Left ventricle myocardium superior (tissue), 1 donor: ENCODE measurements around the gene MPP7. TPM values are rescaled to one million over a fixed set of nuclear protein-coding genes. Genes with fewer than 3 reads are reported as not detected.
A peak's percentile ranks its signal among the peaks of the same experiment; 100 is the strongest.

Experiments
- ATAC-seq: fragments of 200-7000 bp; cut with Tn5 transposase; one replicate; pipeline ENCODE4 v1.9.1; 2020; ENCODE audit warnings: mild to moderate bottlenecking, moderate library complexity
- DNase-seq: peaks from one replicate; pipeline ENCODE4 v3.0.0-alpha.2; 2020
- intact Hi-C: fragments of 100-400 bp; cut with micrococcal nuclease; formaldehyde crosslinking; loops from one replicate; pipeline ENCODE4 v1.11.0; 2022
- total RNA-seq: library from RNA; stranded (reverse); fragmentation: NEBNext Ultra II Directional; extraction: Animal tissue kit (Norgen Biotek cat#: 25700); gene quantifications from one replicate; pipeline ENCODE4 v1.2.1, GENCODE V29; 2021
- donor health status: DM: no; HTN: yes; CAD: no; lungs with severe emphysema.

The MPP7 gene
- total RNA-seq, 1 donor from 2014 or later, result 15.3 TPM

DNA sequence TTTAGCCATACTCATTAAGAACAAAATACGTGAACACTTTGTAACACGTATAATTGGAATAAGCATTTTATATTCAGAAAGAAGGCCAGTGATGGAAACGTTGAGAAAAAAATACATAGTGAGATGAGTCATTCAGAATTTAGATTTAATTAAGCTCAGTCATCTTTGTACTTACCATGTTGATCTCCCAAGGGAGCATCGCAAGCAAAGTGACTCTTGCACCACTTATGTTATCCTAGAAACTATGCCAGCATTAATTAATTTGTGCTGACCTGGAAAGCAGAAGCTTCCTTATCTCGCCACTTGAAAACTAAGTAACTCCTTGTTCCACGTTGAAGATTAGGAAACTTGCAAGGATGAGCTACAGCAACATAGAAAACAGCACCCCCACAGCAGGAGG, 9.7 kb upstream of the MPP7 start:
- intact Hi-C loops, result no loop called here
- ATAC-seq (no peak), DNase-seq (no peak)

DNA sequence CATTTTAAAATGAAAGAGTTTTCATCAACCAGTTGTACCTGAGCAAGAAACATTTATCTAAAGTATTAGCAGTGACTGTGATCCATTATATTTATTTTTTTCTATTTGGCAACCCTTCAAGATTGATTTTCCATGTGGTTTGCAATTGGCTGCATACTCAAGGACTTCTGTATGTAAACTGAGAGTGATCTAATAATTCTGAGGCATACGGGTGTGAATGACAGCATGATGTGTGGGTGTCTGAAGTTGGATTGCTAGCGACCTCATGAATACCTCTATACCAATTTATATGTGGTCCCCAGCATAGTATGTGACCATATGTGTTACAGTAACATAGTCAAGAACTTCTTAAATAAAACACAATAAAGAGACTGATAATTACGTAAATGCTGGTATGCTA, 8.2 kb upstream of the MPP7 start:
- intact Hi-C loops, result no loop called here
- no peak for ATAC-seq
- no peak for DNase-seq

DNA sequence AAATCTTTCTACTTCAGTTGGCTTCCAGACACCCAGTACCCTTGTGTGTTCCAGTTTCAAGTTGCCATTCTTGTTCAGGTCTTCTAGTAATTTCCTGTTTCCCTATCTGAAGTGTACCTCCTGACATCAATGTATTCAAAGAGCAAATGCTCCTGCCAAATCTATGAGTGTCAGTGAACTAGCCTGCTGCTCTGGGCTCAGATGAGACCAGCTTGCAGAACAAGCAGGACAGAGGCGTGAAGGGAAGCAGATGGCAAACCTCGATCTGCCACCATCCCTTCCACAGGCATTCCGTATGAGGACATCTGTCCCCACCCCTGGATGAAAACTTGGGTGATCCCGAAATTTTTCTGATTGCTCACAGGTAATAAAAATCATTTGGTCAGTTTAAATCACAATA, 4.4 kb upstream of the MPP7 start:
- intact Hi-C loops, result no loop called here
- ATAC-seq, result peak; percentile 11
- DNase-seq, result no peak

DNA sequence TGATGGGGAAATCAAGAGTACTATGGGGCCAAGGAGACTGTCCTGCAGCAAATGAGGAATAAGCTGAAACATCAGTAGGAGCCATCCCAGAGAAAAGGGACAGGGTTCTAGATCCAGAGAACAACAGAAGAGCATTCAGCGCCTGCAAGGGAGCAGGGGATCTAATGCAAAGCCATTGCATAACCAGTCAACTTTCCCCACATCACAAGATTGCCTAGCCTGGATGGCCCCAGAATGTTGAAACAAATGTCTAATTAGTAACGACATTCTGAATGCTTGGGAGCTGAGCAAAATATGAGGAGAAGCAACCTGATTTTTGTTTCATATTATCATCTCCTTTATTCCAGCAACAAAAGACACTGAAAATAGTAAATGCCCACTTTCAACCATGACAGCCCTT, 2.7 kb upstream of the MPP7 start:
- DNase-seq (no peak), ATAC-seq (no peak)
- intact Hi-C loops, result no loop called here

DNA sequence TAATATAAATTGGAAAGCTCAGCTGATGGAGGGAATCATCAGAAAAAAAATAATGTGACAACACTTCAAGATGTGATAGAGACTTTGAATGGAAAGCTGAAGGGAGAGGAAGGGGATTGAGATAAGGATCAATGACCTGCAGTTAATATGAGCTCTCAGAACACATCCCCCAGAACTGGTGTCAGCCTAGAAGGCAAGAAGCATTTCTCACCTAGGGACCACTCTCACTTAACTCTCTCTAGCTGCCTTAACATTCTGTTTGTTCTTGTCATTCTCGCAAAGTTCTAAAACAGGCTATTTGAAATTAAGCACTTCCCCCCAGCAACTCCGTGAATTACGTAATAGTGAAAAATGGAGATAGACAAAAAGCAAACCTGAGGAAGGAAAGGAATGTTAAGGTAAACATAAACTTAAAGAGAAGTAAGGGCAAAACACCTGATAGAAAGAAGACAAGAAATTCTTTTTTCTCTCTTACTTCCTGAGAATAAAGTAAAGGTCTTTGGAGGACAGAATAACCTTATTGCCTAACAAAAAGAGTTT, 1.2 kb upstream of the MPP7 start:
- ATAC-seq (no peak), DNase-seq (no peak)
- intact Hi-C loops, result loop anchor here (5.0 kb wide), 1 partner anchor 78 kb away; no protein-coding TSS in a partner anchor

DNA sequence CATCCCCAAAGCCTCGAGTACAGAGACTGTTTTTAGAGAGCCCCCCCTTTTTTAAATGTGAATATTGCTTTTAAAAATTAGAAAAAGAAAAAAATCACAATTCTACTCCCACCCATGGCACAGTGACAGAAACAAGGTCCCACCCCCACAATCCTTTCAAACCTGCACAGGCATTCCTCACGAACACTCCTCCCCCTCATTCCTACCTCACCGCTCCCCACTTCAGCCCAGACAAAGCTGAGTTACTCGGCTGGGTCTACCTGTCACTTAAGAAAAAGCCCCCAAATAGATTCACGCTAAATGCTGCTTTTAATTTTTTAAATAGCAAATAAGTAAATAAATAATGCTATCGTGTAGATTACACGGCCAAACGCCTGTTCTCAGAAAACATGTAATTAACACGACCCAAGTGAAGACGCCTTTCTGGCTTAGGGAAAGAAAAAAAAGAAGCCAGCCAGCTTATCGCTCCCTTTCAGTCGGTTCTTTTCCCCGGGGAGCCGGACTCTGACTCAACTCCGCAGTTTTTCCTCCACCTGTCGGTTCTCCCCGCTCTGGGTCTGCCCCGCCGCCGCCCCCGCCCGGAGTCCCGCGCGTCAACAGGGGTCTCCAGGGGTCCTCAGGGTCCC, 739 bp downstream of the MPP7 start:
- ATAC-seq (no peak), DNase-seq (no peak)
- intact Hi-C loops, result loop anchor here (5.0 kb wide), 1 partner anchor 80 kb away; no protein-coding TSS in a partner anchor

DNA sequence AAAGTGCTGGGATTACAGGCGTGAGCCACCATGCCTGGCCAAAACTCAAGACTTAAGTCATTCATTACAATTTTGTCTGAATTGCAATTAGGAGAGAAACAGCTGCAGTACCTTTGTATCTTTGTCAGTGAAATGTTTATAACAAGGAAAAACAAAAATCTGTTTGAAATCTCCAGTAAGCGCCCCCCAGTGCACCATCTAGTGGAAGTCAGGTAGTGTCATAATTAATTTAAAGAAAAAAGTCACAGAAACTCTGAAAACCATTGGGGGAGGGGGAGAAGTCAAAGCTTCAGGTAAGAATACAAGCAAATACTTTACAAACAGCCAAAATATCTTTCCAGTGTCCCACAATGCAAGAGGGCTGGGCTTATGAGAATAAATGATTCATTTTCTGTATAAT, 2.8 kb downstream of the MPP7 start:
- ATAC-seq, result no peak
- no peak for DNase-seq
- intact Hi-C loops, result loop anchor here (5.0 kb wide), 1 partner anchor 82 kb away; no protein-coding TSS in a partner anchor

DNA sequence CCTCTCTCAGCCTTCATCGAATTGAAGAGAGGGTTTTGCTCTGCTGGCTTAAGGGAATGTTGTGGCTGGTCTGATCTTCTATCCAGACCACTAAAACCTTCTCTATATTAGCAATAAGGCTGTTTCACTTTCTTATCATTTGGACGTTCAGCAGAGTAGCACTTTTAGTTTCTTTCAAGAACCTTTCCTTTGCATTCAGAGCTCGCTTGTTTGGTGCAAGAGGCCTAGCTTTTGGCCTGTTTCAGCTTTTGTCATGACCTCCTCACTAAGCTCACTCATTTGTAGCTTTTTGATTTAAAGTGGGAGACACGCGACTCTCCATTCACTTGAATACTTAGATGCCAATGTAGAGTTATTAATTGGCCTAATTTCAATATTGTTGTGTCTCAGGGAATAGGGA, 3.9 kb downstream of the MPP7 start:
- DNase-seq (no peak), ATAC-seq (no peak)
- intact Hi-C loops, result no loop called here

DNA sequence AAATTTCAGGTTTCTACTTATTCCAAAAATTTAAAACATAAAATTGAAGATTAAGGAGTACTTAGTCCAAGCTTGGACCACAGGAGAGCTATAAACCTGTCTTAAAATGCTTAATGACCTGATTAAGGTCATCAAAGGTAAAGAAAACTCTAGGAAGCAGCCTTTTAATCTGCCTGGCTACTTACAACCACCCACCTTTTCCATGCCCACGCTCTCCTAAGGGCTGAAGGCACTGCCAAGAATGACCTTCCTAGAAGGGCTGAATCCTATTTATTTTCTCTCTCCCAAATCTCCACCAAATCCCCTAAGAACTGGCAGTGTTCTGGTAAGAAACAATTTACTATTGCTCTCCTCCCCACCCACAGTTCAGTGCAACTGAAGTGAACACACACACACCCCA, 6.8 kb downstream of the MPP7 start:
- DNase-seq (no peak), ATAC-seq (no peak)
- intact Hi-C loops, result no loop called here

DNA sequence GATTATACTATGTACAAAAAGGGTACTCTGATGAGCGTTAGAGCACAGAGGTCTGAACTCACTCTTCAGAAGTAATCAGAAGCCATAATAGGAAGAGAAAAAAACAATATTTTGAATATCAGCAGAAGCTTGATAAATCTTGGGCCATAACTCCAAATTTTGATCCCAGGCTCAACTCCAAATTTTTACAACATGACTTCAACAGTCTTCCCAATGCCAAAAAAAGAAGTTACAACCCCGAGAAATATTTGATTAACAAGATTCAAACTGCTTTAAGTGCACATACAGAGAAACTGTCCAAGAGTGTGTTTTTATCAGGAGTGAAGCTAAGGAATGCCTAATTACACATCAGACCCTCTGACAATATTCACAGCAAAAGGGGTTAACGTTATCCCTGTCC, 7.5 kb downstream of the MPP7 start:
- ATAC-seq (peak; percentile 11), DNase-seq (no peak)
- intact Hi-C loops, result no loop called here

DNA sequence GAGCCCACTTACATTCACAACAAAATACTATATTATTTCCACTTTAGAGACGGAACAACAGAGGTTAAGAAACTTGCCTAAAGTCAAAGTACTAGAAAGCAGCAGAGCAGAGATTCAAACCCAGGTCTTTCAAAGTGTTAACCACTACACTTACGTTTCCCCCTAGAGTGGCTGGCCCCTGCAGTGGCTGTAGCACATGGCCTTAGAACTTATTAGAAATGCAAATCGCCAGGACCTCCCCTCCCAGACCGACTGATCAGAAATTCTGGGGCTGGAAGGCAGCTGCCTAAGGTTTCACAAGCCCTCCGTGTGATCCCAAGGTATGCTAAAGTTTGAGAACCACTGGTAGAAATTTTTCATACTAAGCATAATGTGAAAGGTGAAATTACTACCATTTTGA, 8.1 kb downstream of the MPP7 start:
- ATAC-seq (no peak), DNase-seq (no peak)
- intact Hi-C loops, result no loop called here

DNA sequence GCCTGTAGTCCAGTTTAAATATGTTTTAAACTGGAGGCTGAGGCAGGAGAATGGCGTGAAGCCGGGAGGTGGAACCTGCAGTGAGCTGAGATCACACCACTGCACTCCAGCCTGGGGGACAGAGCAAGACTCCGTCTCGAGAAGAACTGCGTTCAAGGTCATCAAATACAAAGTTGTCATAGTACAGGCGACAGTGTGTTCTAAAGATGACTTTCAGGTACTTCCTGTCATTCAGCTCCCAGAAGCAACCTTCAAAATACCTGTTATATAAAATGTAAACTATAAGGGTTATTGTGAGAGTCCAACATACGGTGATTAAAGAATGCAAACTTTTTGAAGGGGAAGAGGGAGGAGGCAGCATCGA, 8.7 kb downstream of the MPP7 start:
- ATAC-seq, result peak; percentile 34
- DNase-seq, result no peak
- intact Hi-C loops, result no loop called here

DNA sequence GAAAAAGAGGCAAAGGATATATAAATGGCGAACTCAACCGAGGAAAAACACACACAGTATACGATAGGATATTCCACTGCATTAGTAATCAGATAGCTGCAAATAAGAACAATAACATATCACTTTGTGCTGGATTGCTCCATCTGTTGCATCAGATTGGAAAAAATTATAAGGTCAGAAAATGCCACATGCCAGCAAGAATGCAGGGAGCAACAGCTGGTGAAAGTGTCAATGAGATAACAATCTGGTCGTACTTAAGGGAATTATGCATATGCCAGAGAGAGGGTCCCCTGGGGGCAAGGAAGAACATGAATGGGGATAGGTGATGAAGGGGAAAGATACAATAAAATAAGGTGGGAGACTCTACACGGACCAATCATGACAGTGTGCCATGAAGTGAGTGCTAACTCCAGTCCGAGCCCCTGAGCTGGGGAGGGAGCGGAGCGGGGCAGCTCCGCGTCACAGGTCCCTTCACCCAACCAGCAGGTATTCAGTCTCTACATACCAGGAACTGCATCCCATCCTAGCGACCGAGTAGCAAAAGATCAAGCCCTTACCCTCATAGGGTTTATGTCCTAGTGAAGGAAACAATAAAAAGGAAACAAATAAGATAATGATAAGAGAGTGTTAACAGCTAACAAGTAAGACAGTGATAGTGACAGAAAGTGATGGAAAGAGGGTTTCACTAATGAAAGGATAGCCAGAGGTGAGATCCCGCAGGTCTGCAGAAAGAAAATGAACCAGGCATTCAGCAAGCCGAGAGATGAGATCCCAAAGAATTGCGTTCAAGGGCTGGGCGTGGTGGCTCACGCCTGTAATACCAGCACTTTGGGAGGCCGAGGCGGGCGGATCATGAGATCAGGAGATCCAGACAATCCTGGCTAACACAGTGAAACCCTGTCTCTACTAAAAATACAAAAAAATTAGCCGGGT, 9.4 kb downstream of the MPP7 start:
- intact Hi-C loops, result no loop called here
- DNase-seq, result no peak
- no peak for ATAC-seq

DNA sequence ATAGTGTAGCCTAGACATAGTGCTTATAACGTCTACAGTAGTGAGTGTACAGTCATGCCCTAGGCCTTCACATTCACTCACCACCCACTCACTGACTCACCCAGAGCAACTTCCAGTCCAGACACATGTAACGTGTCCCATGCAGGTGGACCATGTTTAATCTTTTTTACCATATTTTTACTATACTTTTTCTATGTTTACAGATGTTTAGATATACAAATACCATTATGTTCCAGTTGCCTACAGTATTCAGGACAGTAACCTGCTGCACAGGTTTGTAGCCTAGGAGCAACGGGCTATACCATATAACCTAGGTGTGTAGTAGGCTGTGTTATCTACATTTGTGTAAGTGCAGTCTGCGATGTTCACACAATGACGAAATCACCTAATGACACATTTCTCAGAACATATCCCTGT, 11.0 kb downstream of the MPP7 start:
- ATAC-seq (peak; percentile 52), DNase-seq (no peak)
- intact Hi-C loops, result no loop called here

DNA sequence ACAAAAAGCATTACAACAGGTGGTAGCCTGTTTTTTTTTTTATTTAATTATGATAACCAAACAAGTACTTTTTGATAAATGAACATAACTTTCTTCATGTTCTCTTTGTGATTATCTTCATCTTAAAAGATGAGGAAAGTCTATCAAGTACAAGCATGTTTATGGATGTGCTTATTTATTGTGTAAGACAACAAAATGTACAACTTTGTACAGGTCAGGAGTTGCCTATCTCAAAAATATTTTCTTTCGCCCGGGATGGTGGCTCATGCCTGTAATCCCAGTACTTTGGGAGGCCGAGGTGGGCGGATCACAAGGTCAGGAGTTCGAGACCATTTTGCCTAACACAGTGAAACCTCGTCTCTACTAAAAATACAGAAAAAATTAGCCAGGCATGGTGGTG, 17.0 kb downstream of the MPP7 start:
- ATAC-seq (no peak), DNase-seq (no peak)
- intact Hi-C loops, result no loop called here

DNA sequence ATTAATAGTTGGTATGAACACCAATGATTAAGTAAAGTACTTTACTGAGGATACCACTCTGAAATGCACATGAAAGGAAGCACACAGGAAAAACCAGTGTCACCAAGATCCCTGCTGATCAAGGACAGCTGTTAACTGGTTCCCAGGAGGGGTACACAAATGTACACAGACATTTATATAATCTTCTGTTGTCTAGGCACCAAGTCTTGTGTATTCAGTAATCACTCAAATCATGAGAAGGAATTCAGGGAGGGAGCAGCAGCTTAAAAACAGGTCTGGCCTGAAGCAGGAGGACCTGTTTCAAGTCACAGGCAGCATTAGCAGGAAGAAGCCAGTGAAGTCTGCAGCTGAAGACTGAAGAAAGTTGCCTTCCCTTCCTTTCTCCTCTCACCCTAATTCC, 18.7 kb downstream of the MPP7 start:
- no peak for DNase-seq
- ATAC-seq, result no peak
- intact Hi-C loops, result no loop called here

DNA sequence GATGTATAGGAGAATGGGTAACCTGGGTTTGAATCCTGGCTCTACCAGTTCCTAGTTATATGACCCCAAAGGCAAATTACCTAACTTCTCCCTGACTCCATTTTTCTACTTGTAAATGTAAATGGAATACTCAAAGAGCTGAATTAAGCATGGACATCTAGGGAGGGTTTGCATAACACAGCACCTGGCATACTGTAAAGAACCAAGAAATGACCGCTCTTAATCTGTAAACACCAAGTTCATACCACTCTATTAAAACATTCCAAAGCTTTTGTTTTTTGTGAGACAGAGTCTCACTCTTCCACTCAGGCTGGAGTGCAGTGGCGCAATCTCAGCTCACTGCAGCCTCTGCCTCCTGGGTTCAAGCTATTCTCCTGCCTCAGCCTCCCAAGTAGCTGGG, 19.6 kb downstream of the MPP7 start:
- intact Hi-C loops, result no loop called here
- DNase-seq (no peak), ATAC-seq (no peak)

DNA sequence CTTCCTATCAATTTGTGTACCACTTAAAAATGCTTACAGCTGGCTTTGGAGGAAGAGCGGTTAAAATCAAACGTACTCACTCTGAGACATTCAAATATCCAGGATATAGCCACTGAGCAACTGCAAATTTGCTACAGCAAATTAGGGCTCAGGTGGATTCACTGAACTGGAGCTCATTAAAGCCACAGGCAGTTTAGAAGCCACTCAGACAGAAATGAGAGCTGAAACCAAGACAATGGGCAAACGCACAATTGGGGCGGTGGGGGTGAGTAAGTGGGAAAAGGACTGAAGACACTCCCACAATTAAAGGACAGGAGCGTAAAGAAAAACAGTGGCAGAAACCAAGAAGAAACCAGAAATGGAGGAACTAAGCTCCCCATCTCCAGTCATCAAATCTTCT, 20.5 kb downstream of the MPP7 start:
- intact Hi-C loops, result no loop called here
- DNase-seq, result no peak
- ATAC-seq, result no peak

DNA sequence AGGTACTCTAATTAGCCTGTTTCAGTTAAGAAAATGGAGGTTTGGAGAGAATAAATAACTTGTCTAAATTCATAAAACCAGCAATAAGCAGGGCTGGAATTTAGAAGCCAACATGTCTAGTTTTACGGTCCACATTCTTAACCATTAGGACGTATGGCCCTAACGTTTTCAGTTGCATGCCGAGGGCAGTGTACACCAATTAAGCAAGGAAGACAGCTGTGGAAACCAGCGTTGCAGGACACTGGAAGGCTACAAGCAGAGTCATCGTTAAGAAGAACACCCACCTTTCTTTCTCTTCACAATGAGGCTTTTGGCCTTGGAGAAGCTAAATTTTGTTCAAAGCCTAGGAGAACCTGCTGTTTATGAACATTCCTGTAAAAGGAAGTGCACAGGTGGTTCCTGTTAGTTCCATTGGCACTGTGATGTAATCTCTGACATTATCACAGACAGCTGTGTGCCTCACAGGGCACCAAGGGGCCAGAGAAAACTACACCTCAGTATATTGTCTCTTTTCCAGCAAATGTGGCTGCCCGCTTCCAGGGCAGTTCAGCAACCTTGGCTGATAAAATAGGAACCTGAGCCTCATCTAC, 21.0 kb downstream of the MPP7 start:
- no peak for ATAC-seq
- intact Hi-C loops, result no loop called here
- DNase-seq, result no peak

DNA sequence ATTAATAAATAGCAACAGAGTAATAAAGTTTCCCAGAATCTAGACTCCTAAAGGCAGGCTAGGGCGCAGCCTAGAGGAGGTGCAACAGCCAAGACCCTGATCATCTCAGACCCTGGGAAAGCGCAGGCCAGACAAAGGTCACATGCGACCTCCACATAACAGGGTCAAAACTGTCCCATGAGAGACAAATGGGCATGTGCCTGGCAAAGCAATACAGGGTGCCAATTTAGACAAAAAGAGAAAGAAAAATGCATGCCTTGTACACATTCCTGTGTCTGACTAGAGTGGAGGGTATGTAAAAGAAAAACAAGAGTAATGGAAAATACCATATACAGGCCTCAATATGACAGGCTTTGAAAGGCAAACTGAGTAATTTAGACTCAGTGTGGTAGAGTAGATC, 22.2 kb downstream of the MPP7 start:
- intact Hi-C loops, result no loop called here
- DNase-seq (no peak), ATAC-seq (peak; percentile 21)
